Progenitor cell of endocrine pancreas (in vitro differentiated cells): Measurements from ENCODE around the gene TRMT11. TPM values are rescaled to one million over a fixed set of nuclear protein-coding genes. Genes with fewer than 3 reads are reported as not detected.
A peak's percentile ranks its signal among the peaks of the same experiment; 100 is the strongest.

Experiments used
- DNase-seq: peaks from one replicate; pipeline ENCODE4 v3.0.0; 2021; ENCODE audit warnings: low spot score; ENCODE audit not compliant: unreplicated experiment
- H3K27ac Mint-ChIP-seq: 2 replicates; pipeline ENCODE4 v1.8.0; 2021; ENCODE audit warnings: mild to moderate bottlenecking, moderate library complexity, mixed read lengths
- H3K27me3 Mint-ChIP-seq: 2 replicates; pipeline ENCODE4 v1.8.0; 2021; ENCODE audit warnings: mixed read lengths
- H3K36me3 Mint-ChIP-seq: 2 replicates; pipeline ENCODE4 v1.8.0; 2022; ENCODE audit warnings: mixed read lengths; ENCODE audit not compliant: insufficient read depth
- H3K4me1 Mint-ChIP-seq: 2 replicates; pipeline ENCODE4 v1.8.0; 2021; ENCODE audit warnings: low read depth, mixed read lengths
- H3K4me3 Mint-ChIP-seq: 2 replicates; pipeline ENCODE4 v1.8.0; 2021; ENCODE audit warnings: low read depth, mild to moderate bottlenecking, moderate library complexity, mixed read lengths
- H3K9me3 Mint-ChIP-seq: 2 replicates; pipeline ENCODE4 v1.8.0; 2021; ENCODE audit warnings: low read depth, mixed read lengths
- total RNA-seq: library from RNA; stranded (reverse); gene quantifications from 2 replicates; pipeline ENCODE4 v1.2.1, GENCODE V29; 2021
- TF ChIP-seq, protein P1 (sequence below): fragments of 200-600 bp; sonication (generic); IDR thresholded peaks from one replicate; pipeline ENCODE4 v1.5.0; 2021; ENCODE audit warnings: antibody characterized with exemption, mild to moderate bottlenecking; ENCODE audit not compliant: unreplicated experiment

Gene TRMT11
- total RNA-seq, 1 donor from 2014 or later: 25.1 TPM

- no peaks in the 10 kb centered on the region for H3K27me3 Mint-ChIP-seq
- no peaks in the 10 kb centered on the region for H3K9me3 Mint-ChIP-seq
- H3K4me3 Mint-ChIP-seq: no peak overlapping the region
- DNase-seq: no peak
- TF ChIP-seq, protein P1, sequence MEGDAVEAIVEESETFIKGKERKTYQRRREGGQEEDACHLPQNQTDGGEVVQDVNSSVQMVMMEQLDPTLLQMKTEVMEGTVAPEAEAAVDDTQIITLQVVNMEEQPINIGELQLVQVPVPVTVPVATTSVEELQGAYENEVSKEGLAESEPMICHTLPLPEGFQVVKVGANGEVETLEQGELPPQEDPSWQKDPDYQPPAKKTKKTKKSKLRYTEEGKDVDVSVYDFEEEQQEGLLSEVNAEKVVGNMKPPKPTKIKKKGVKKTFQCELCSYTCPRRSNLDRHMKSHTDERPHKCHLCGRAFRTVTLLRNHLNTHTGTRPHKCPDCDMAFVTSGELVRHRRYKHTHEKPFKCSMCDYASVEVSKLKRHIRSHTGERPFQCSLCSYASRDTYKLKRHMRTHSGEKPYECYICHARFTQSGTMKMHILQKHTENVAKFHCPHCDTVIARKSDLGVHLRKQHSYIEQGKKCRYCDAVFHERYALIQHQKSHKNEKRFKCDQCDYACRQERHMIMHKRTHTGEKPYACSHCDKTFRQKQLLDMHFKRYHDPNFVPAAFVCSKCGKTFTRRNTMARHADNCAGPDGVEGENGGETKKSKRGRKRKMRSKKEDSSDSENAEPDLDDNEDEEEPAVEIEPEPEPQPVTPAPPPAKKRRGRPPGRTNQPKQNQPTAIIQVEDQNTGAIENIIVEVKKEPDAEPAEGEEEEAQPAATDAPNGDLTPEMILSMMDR: no peak
- no peaks in the 10 kb centered on the region for H3K36me3 Mint-ChIP-seq
- peaks cover 13% of the 10 kb centered on the region for H3K4me1 Mint-ChIP-seq
- no peak overlapping the region for H3K27ac Mint-ChIP-seq
These were observed 400 bp upstream of the TRMT11 start for GRCh38 chr6:125985979-125986300.

- Mint-ChIP-seq H3K4me1 (peaks cover 13% of the 10 kb centered on the region), H3K9me3 (no peaks in the 10 kb centered on the region)
These were observed 782 bp downstream of the TRMT11 start for GRCh38 chr6:125987026-125987617.

DNA sequence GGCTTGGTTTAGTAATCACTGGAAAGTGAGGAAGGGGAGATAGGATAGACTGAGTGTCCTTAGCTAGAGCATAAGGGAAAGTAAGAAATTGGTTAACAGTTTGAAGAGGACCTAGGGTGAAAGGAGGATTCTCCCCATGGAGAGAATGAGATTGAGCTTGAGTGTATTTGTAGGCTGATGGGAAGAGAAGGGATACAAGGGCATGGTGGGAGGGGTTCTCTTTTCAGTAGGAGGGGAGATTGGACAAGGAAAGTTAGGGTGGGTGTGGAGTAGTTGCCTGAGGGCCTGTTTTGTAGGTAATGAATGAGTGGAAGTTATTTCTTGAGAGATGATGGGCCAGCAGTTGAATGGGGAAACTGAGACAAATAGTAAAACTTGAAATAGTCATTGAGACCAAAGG is 1.9 kb downstream of the TRMT11 start:
- no peak overlapping the region for H3K4me3 Mint-ChIP-seq
- H3K27ac Mint-ChIP-seq: no peak overlapping the region
- H3K36me3 Mint-ChIP-seq: no peaks in the 10 kb centered on the region
- TF ChIP-seq, protein P1: no peak
- no peak for DNase-seq
- H3K4me1 Mint-ChIP-seq: peaks cover 13% of the 10 kb centered on the region
- H3K27me3 Mint-ChIP-seq: no peaks in the 10 kb centered on the region
- H3K9me3 Mint-ChIP-seq: no peaks in the 10 kb centered on the region

More at GRCh38 chr6:125987026-125987617, 782 bp downstream of the TRMT11 start:
- Mint-ChIP-seq H3K4me3 (no peak overlapping the region), H3K36me3 (no peaks in the 10 kb centered on the region), H3K27ac (no peak overlapping the region), H3K27me3 (no peaks in the 10 kb centered on the region)
- TF ChIP-seq, protein P1: no peak
- no peak for DNase-seq

GRCh38 chr6:125989631-125990030 is 3.3 kb downstream of the TRMT11 start:
- Mint-ChIP-seq H3K36me3 (no peaks in the 10 kb centered on the region), H3K27ac (no peak overlapping the region), H3K4me1 (peaks cover 13% of the 10 kb centered on the region), H3K9me3 (no peaks in the 10 kb centered on the region), H3K27me3 (no peaks in the 10 kb centered on the region), H3K4me3 (peak overlapping the region; percentile 9)
- TF ChIP-seq, protein P1: no peak
- DNase-seq: no peak

DNA sequence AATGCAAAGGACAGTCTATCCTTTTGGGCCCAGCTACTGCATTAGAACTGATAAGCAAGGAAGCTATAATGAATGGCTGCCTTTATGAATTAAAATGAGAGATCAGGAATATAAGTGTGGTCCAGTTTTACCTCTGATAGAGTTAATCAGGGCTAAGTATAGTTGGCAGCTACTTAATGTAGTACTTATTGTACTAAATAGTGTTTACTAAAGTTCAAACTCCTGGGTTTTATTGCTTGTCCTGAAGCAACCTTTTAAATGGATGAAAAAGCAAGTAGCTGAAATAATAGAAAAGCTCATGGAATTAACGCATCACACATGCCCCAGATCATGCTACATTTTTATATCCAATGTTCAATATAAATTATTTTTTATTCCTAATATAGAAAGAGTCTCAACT is 5.3 kb downstream of the TRMT11 start:
- TF ChIP-seq, protein P1: no peak
- H3K36me3 Mint-ChIP-seq: no peaks in the 10 kb centered on the region
- H3K27me3 Mint-ChIP-seq: no peaks in the 10 kb centered on the region
- no peaks in the 10 kb centered on the region for H3K9me3 Mint-ChIP-seq
- peaks cover 13% of the 10 kb centered on the region for H3K4me1 Mint-ChIP-seq
- H3K4me3 Mint-ChIP-seq: no peak overlapping the region
- no peak for DNase-seq
- no peak overlapping the region for H3K27ac Mint-ChIP-seq
